Daoy (cell line): ENCODE data around the gene EVPLL. TPM values are rescaled to one million over a fixed set of nuclear protein-coding genes. Genes with fewer than 3 reads are reported as not detected.
"Not testable (repeated sequence)": the region's sequence is repeated elsewhere in the genome, so short reads cannot be mapped to it uniquely, and the experiment has no call there.

Experiments
- DNase-seq: peaks from one replicate; pipeline ENCODE4 v3.0.0-alpha.2; 2015; ENCODE audit warnings: low read depth
- total RNA-seq: library from RNA; depleted of rRNA; stranded (reverse); fragments of >200 nt; shearing (Covaris generic); gene quantifications from 2 replicates; pipeline ENCODE4 v1.2.3, GENCODE V29; 2014; rRNA removed

Gene EVPLL
- not detected in 2 replicates for total RNA-seq

DNA sequence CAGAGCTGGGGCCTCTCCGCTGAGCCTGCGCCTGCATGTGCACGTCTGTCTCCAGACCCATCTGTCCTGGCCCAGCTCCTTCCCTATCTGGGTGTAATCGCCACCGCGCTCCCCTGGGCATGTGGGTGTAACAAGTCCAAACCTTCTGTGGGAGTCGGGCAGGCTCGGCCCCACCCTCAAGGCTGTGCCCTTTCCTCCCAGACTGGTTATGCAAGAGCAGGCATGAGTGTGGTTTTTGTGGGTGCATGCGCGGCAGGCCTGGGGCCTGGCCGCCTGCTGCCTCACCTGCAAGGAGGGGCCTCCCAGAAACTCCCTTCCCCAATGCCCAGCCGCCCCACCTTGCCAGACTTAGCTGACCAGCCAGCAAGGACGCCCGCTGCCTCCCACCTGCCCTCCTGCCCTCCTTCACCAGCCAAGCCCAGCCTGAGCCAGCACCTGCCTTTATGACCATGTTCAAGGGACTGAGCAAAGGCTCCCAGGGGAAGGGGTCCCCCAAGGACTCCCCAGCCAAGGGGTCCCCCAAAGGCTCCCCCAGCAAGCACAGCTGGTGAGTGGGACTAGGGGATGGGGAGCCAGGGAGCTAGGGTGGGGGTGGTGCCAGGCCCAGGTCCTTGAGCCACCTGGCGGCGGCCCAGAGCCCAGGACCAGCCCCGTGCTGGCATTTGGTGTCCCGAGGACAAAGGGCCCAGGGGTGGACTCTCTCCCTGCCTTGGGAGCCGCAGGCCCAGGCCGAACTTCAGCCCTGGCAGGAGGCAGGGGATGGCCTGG is at the start of gene EVPLL:
Gene EVPLL (plus strand): TSS at position 342 of the 768 bp plus-strand sequence. CDS start 3,160 bp downstream, outside the sequence.
- DNase-seq = peak; percentile 41

GRCh38 chr17:18328643-18329204 is 48.9 kb upstream of the EVPLL start:
- no peak for DNase-seq

- no peak for DNase-seq
Measured at GRCh38 chr17:18331879-18332278, 45.7 kb upstream of the EVPLL start.

DNA sequence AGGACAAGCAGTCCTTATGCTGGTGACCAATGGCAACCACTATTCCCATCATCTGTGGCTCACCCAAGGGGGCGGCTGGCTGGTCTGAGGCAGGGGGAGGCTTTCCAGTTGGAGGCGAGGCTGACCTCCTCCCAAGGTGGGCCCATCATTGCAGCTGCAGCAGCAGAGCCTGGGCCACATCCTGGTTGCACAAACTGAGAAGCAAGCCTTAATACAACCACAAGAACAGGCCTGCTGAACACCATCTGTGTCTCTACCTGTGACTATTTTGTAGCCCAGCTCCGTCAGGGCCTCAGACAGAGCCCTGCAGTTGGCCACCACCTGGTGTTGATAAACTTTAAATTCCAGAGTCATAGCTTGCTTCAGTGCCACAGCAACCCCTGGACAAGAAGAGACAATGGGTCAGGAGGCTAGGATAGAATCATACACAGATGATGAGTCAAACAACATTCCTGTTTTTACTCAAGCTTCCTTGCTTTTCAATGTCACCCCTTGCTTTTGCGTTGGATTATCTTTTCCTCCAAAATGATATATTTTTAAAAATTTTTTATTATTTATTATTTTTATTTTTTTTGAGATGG is 44.6 kb upstream of the EVPLL start:
- no peak for DNase-seq

DNA sequence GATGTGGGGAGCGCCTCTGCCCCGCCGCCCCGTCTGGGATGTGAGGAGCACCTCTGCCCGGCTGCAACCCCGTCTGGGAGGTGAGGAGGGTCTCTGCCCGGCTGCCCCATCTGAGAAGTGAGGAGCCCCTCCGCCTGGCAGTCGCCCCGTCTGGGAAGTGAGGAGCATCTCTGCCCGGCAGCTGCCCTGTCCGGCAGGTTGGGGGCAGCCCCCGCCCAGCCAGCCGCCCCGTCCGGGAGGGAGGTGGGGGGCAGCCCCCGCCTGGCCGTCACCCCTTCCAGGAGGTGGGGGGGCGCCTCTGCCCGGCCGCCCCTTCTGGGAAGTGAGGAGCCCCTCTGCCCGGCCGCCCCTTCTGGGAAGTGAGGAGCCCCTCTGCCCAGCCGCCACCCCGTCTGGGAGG is 39.4 kb upstream of the EVPLL start:
- not testable (repeated sequence) for DNase-seq

DNA sequence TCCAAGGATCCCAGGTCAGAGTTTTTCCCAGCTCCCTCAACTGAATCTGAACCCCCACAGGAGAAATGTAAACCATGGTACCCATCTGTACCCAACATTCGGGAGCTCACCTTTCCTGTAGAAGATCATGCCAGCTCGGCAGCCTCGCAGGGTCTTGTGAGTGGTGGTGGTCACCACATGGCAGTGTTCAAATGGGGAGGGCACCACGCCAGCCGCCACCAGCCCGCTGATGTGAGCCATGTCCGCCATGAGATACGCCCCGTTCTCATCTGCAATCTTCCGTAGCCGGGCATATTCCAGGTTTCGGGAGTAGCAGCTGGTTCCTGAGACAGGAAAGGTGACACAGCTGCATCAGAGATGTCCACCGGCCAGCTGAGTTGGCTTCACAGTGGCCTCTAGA is 37.6 kb upstream of the EVPLL start:
- no peak for DNase-seq

GRCh38 chr17:18344021-18344420 is 33.6 kb upstream of the EVPLL start:
- DNase-seq = no peak

GRCh38 chr17:18353541-18353940 is 24.0 kb upstream of the EVPLL start:
- DNase-seq = no peak

GRCh38 chr17:18356624-18357023 is 21.0 kb upstream of the EVPLL start:
- DNase-seq = no peak

GRCh38 chr17:18360518-18360917 is 17.1 kb upstream of the EVPLL start:
- DNase-seq = no peak

DNA sequence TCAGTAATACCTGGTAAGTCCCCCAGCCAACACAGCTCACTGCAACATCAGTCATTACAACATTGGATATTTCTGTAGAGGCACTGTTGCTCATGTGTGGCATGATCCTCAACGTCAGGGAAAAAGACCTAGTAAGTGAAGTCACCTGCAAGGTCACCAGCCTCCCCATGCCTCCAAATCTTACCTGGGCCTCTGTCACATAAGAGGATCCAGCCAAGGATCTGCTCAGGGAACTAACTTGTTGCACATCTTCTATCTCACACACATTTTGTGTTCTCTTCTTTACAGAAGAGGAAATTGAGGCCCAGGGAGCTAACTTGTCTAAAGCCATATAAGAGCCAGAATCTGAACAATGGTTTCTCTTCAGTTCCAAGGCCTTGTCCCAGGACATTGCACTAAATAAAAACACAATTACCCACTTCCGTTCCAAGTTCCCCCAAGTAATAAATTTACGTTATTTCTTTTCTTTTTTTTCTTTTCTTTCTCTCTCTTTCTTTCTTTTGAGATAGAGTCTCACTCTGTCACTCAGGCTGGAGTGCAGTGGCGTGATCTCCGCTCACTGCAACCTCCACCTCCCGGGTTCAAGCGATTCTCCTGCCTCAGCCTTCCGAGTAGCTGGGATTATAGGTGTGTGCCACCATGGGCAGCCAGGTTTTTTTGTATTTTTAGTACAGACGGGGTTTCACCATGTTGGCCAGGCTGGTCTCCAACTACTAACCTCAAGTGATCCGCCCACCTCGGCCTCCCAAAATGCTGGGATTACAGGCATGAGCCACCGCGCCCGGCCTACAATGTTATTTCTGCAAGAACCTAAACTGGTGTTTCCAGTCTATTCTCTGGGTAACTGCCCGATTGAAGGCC is 15.5 kb upstream of the EVPLL start:
- no peak for DNase-seq

GRCh38 chr17:18362698-18363100 is 14.9 kb upstream of the EVPLL start:
- DNase-seq = peak; percentile 46

GRCh38 chr17:18363101-18364049 is 14.2 kb upstream of the EVPLL start, which contains the start of gene SHMT1:
Gene SHMT1, minus strand, starts transcription at chr17:18363550. Its CDS starts 7,569 bp downstream, at chr17:18355981.
- DNase-seq = peak; percentile 98

DNA sequence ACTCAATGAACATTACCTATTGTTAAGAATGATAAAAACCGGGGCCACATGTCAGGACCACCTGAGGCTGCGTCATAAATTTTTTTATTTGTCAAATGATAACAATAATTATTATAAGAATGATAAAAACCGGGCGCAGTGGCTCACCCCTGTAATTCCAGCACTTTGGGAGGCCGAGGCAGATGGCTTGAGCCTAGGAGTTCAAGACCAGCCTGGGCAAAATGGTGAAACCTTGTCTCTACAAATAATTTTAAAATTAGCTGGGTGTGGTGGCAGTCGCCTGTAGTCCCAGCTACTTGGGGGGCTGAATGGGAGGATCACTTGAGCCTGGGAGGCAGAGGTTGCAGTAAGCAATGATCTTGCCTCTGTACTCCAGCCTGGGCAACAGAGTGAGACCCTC is 13.4 kb upstream of the EVPLL start:
- no peak for DNase-seq

DNA sequence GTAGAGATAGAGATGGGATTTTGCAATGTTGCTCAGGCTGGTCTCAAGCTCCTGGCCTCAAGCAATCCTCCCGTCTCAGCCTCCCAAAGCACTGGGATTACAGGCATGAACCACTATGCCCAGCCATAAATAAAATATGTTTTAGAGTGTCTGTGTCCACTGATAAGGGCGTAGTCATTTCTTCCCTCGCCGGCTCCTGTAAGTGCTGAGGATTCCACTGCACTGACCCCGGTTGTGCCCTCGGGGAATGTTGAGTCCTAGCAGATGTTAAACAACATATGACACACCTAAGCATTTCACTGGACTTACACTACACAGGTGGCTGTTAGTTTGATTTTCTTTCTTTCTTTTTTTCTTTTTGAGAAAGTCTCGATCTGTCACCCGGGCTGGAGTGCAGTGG is 8.6 kb upstream of the EVPLL start:
- DNase-seq = no peak

- no peak for DNase-seq
Measured at GRCh38 chr17:18370761-18371160, 6.8 kb upstream of the EVPLL start.

- no peak for DNase-seq
Measured at GRCh38 chr17:18371455-18371854, 6.1 kb upstream of the EVPLL start.

DNA sequence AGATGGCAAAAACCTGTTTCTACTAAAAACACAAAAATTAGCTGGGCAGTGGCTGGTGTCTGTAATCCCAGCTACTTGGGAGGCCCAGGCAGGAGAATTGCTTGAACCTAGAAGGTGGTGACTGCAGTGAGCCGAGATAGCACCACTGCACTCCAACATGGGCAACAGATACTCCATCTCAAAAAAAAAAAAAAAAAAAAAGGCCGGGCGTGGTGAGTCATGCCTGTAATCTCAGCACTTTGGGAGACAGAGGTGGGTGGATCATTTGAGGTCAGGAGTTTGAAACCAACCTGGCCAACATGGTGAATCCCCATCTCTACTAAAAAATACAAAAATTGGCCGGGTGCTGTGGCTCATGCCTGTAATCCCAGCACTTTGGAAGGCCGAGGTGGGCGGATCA is 4.4 kb upstream of the EVPLL start:
- DNase-seq = peak; percentile 36

- no peak for DNase-seq
Measured at GRCh38 chr17:18374216-18374615, 3.4 kb upstream of the EVPLL start.

GRCh38 chr17:18378205-18378505 is 577 bp downstream of the EVPLL start:
- no peak for DNase-seq

DNA sequence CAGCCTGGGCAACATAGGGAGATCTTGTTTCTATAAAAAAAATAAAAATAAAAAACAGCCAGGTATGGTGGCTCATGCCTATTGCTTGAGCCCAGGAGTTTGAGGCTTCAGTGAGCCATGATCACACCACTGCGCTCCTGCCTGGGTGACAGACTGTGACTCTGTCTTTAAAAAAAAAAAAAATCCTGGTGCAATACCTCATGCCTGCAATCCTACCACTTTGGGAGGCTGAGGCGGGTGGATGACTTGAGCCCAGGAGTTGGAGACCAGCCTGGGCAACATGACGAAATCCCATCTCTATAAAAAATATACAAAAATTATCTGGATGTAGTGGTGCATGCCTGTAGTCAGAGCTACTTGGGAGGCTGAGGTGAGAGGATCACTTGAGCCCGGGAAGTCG is 1.0 kb downstream of the EVPLL start:
- not testable (repeated sequence) for DNase-seq
